GM12878 (cell line): ENCODE data around the gene DGKE. TPM values are rescaled to one million over a fixed set of nuclear protein-coding genes. Genes with fewer than 3 reads are reported as not detected.

Experiments used
- ATAC-seq: fragments of 200-7000 bp; cut with Tn5 transposase; 3 replicates; pipeline ENCODE4 v1.9.1; 2020; ENCODE audit warnings: mild to moderate bottlenecking, moderate library complexity
- BruUV-seq: library from RNA; stranded (reverse); fragments of 400-500 nt; replicated peaks from 2 replicates; lab custom pipeline; 2021; lab: Mats Ljungman, UMichigan
- CTCF ChIA-PET: fragments of 300-600 bp; sonication (Branson Sonifier 250); formaldehyde crosslinking; extraction: SDS; loops from one replicate; lab custom pipeline; 2021; ENCODE audit warnings: inconsistent platforms; lab: Yijun Ruan, JAX
- POLR2A ChIA-PET: fragments of 350-600 bp; formaldehyde crosslinking; extraction: SDS; loops from one replicate; lab custom pipeline; 2021; ENCODE audit warnings: inconsistent platforms; lab: Charles Lee
- RAD21 ChIA-PET: fragments of 300-600 bp; sonication (Branson Sonifier 250); formaldehyde crosslinking; loops from one replicate; lab custom pipeline; 2023; ENCODE audit warnings: antibody characterized with exemption; ENCODE audit not compliant: unreplicated experiment; lab: Charles Lee
- SMC1A ChIA-PET: fragments of 300-600 bp; sonication (Branson Sonifier 250); formaldehyde crosslinking; loops from one replicate; lab custom pipeline; 2023; ENCODE audit not compliant: unreplicated experiment, uncharacterized antibody; lab: Charles Lee
- DNase-seq: peaks from one replicate; pipeline ENCODE4 v3.0.0-alpha.2; 2011; ENCODE audit warnings: low read depth, low spot score
- FAIRE-seq: peaks from 3 replicates; lab custom pipeline; 2011; peaks lifted over from hg19 to GRCh38; lab: Jason Lieb, UNC
- H2AFZ ChIP-seq: 2 replicates; pipeline ENCODE4 v1.6.0; 2011; ENCODE audit warnings: low read depth, low read length, control low read depth; ENCODE audit not compliant: control insufficient read depth
- H3K27ac ChIP-seq: 2 replicates; pipeline ENCODE4 v1.5.1; 2011; ENCODE audit warnings: control low read depth; ENCODE audit not compliant: control insufficient read depth, insufficient read depth
- H3K27me3 ChIP-seq, 2 experiments: replicated peaks in 1 of 2; 2 replicates each; pipeline versions ENCODE4 v1.6.0 to v1.6.1; 2011; ENCODE audit warnings: low read length in 1 of 2; ENCODE audit not compliant: control insufficient read depth in 2 of 2, insufficient read depth in 2 of 2
- H3K36me3 ChIP-seq, 2 experiments: 2 replicates each; pipeline ENCODE4 v1.5.1; 2011; ENCODE audit warnings: low read length in 1 of 2; ENCODE audit not compliant: control insufficient read depth in 2 of 2, insufficient read depth in 2 of 2
- H3K4me1 ChIP-seq: 2 replicates; pipeline ENCODE4 v1.6.1; 2011; ENCODE audit warnings: mild to moderate bottlenecking, low read length, moderate library complexity, mixed read lengths; ENCODE audit not compliant: control insufficient read depth, insufficient read depth
- H3K4me2 ChIP-seq: 2 replicates; pipeline ENCODE4 v1.6.0; 2011; ENCODE audit warnings: control low read depth; ENCODE audit not compliant: control insufficient read depth, insufficient read depth
- H3K4me3 ChIP-seq: fragments of 200-600 bp; sonication (generic); 2 replicates; pipeline ENCODE4 v1.5.1; 2016
- H3K79me2 ChIP-seq: 2 replicates; pipeline ENCODE4 v1.6.0; 2011; ENCODE audit warnings: low read length; ENCODE audit not compliant: control insufficient read depth, insufficient read depth
- H3K9ac ChIP-seq: 2 replicates; pipeline ENCODE4 v1.8.0; 2011; ENCODE audit warnings: low read length, control low read depth, mixed read lengths; ENCODE audit not compliant: control insufficient read depth, insufficient read depth
- H3K9me3 ChIP-seq: replicated peaks from 3 replicates; pipeline ENCODE4 v1.5.1; 2011; ENCODE audit warnings: mild to moderate bottlenecking, low read length; ENCODE audit not compliant: control insufficient read depth, insufficient read depth
- H4K20me1 ChIP-seq: 2 replicates; pipeline ENCODE4 v1.6.0; 2011; ENCODE audit not compliant: control insufficient read depth, insufficient read depth
- BCL3 ChIP-seq: IDR thresholded peaks from 2 replicates; pipeline ENCODE4 v1.6.1; 2011; ENCODE audit warnings: borderline replicate concordance, low read depth, mild to moderate bottlenecking, moderate library complexity, low read length; ENCODE audit not compliant: insufficient read depth, poor library complexity, severe bottlenecking
- BHLHE40 ChIP-seq, 2 experiments: fragments of 450-650 bp in 1 of 2; IDR thresholded peaks; 2 replicates each; pipeline ENCODE4 v1.6.1; 2011 to 2017; ENCODE audit warnings: low read depth in 2 of 2, borderline replicate concordance in 1 of 2, improper control_type of control experiment in 1 of 2, low read length in 1 of 2, mild to moderate bottlenecking in 1 of 2
- CHD4 ChIP-seq: fragments of 200-600 bp; sonication (generic); IDR thresholded peaks from 2 replicates; pipeline ENCODE4 v1.6.1; 2016; ENCODE audit warnings: mild to moderate bottlenecking
- KDM1A ChIP-seq: fragments of 200-600 bp; sonication (generic); IDR thresholded peaks from 2 replicates; pipeline ENCODE4 v1.6.1; 2016; ENCODE audit warnings: borderline replicate concordance
- NFIC ChIP-seq: IDR thresholded peaks from 2 replicates; pipeline ENCODE4 v1.6.1; 2012; ENCODE audit warnings: low read depth, mild to moderate bottlenecking, inconsistent platforms, low read length, moderate library complexity
- NFYB ChIP-seq: IDR thresholded peaks from 2 replicates; pipeline ENCODE4 v1.6.1; 2011; ENCODE audit warnings: low read depth, mild to moderate bottlenecking, low read length, improper control_type of control experiment, moderate library complexity; ENCODE audit not compliant: insufficient read depth
- NR2F1 ChIP-seq: fragments of 450-650 bp; conservative IDR thresholded peaks from 2 replicates; pipeline ENCODE4 v1.6.1; 2017; ENCODE audit warnings: mild to moderate bottlenecking
- NRF1 ChIP-seq: conservative IDR thresholded peaks from 2 replicates; pipeline ENCODE4 v1.6.1; 2011; ENCODE audit warnings: mild to moderate bottlenecking, low read depth, low read length, improper control_type of control experiment
- PAX5 ChIP-seq: IDR thresholded peaks from 2 replicates; pipeline ENCODE4 v1.6.1; 2011; ENCODE audit warnings: low read depth, low read length, borderline replicate concordance
- PML ChIP-seq: IDR thresholded peaks from 2 replicates; pipeline ENCODE4 v1.6.1; 2012; ENCODE audit warnings: low read length, inconsistent platforms
- POU2F2 ChIP-seq: IDR thresholded peaks from 3 replicates; pipeline ENCODE4 v1.6.1; 2011; ENCODE audit warnings: low read depth, mild to moderate bottlenecking, low read length, borderline replicate concordance
- RUNX3 ChIP-seq: IDR thresholded peaks from 2 replicates; pipeline ENCODE4 v1.6.1; 2012; ENCODE audit warnings: low read length, inconsistent platforms
- SIN3A ChIP-seq: IDR thresholded peaks from 2 replicates; pipeline ENCODE4 v1.6.1; 2012; ENCODE audit warnings: low read depth, low read length, improper control_type of control experiment
- SP1 ChIP-seq: IDR thresholded peaks from one replicate; pipeline ENCODE4 v1.6.1; 2011; ENCODE audit warnings: low read depth, low read length
- TBL1XR1 ChIP-seq: IDR thresholded peaks from 2 replicates; pipeline ENCODE4 v1.6.1; 2012; ENCODE audit warnings: low read depth, low read length, improper control_type of control experiment
- TCF7 ChIP-seq: IDR thresholded peaks from 2 replicates; pipeline ENCODE4 v1.6.1; 2014; ENCODE audit warnings: antibody characterized with exemption, borderline replicate concordance
- ZNF384 ChIP-seq: IDR thresholded peaks from 2 replicates; pipeline ENCODE4 v1.6.1; 2012; ENCODE audit warnings: low read depth, mild to moderate bottlenecking, low read length, improper control_type of control experiment, borderline replicate concordance
- ZSCAN29 ChIP-seq: fragments of 450-650 bp; IDR thresholded peaks from 2 replicates; pipeline ENCODE4 v1.6.1; 2017; ENCODE audit warnings: mild to moderate bottlenecking, moderate library complexity
- WGBS: methylation state at CpG from one replicate; pipeline ENCODE4 v1.1.6; 2016; ENCODE audit warnings: low lambda C conversion rate; ENCODE audit not compliant: insufficient replicate concordance, insufficient coverage; ENCODE audit errors: missing lambda C conversion rate; 5-methylcytosine and 5-hydroxymethylcytosine counted together
- in situ Hi-C: fragments of 300-500 bp; cut with MboI; formaldehyde crosslinking; loops from 9 replicates; pipeline ENCODE4 v1.14.3; 2018; ENCODE audit warnings: mixed read lengths
- intact Hi-C: fragments of 100-400 bp; cut with micrococcal nuclease; formaldehyde crosslinking; loops from one replicate; pipeline ENCODE4 v1.14.2; 2022; ENCODE audit not compliant: unreplicated experiment
- polyA plus RNA-seq, 11 experiments: library from polyadenylated mRNA; depleted of rRNA in 4 of 11; unstranded in 6 of 11; stranded (reverse) in 5 of 11; fragments of >200 nt; fragmentation: Nextera tagmentation in 4 of 11; fragmentation: Illumina TruSeq in 1 of 11; extraction: Ambion mirVana in 4 of 11; extraction: Trizol in 1 of 11; gene quantifications; 1 replicate in 1 of 11; 2 replicates in 10 of 11; pipeline versions ENCODE4 v1.2.1 to v1.2.3, GENCODE V29; 2011 to 2016; ENCODE audit warnings: inconsistent platforms in 2 of 11, missing spikeins in 2 of 11, low read depth in 1 of 11
- total RNA-seq, 4 experiments: library from RNA; depleted of rRNA in 3 of 4; stranded (reverse); fragments of >200 nt in 3 of 4; fragmentation: Illumina TruSeq in 1 of 4; extraction: Trizol in 1 of 4; gene quantifications; 2 replicates each; pipeline versions ENCODE4 v1.2.1 to v1.2.3, GENCODE V29; 2013 to 2021

DGKE gene
- total and polyA plus RNA-seq, 10 of the 15 experiments (the other 5 are each of a cell fraction or from before 2014, with no cell fraction given) = 2.8 to 18.0 (median 11.6) TPM

GRCh38 chr17:56917559-56918296 is 83.8 kb downstream of the DGKE start:
- TF ChIP-seq ZSCAN29 (no peak), KDM1A (no peak), PAX5 (no peak), NRF1 (no peak), BCL3 (no peak), PML (no peak), POU2F2 (no peak), NFYB (no peak), SIN3A (no peak), TCF7 (no peak), NFIC (no peak), ZNF384 (no peak), BHLHE40 (IDR thresholded peaks at IDR 0.05; ENCODE audit: borderline replicate concordance in 1 of 2, low read depth in 2 of 2, low read length in 1 of 2) (no peak), NR2F1 (no peak), CHD4 (no peak), SP1 (no peak), TBL1XR1 (no peak), RUNX3 (no peak)
- TF ChIP-seq, all 136 proteins: peak for 0
- ChIA-PET CTCF (interaction anchor here (1.5 kb wide), 1 partner anchor 13 kb away, joined by 3 read pairs; no protein-coding TSS in a partner anchor), RAD21 (no interaction called here), POLR2A (interaction anchor here (0.8 to 1.4 kb wide), 2 partner anchors 10 to 14 kb away, joined by 3 read pairs; no protein-coding TSS in a partner anchor), SMC1A (no interaction called here)
- Histone ChIP-seq H3K27me3 (no peaks in the 10 kb centered on the region), H3K9ac (no peak overlapping the region), H3K27ac (no peak overlapping the region), H3K4me1 (peaks cover 11% of the 10 kb centered on the region), H4K20me1 (no peaks in the 10 kb centered on the region), H3K79me2 (peaks cover 23% of the 10 kb centered on the region), H3K36me3 (no peaks in the 10 kb centered on the region), H3K9me3 (no peaks in the 10 kb centered on the region; the same call in 2 of the 3 replicates), H3K4me2 (no peak overlapping the region), H3K4me3 (no peak overlapping the region), H2AFZ (no peak overlapping the region)
- in situ Hi-C loops (no loop called here), intact Hi-C loops (no loop called here)
- ATAC-seq (no peak), FAIRE-seq (no peak), DNase-seq (no peak)
- 98% methylated on average over 4 of the region's 4 CpGs for WGBS
- BruUV-seq = no TSS peak
